B cell (primary cell): ENCODE measurements around the gene NSRP1. TPM values are rescaled to one million over a fixed set of nuclear protein-coding genes. Genes with fewer than 3 reads are reported as not detected.

Experiments
- ATAC-seq: fragments of 200-7000 bp; cut with Tn5 transposase; one replicate; pipeline ENCODE4 v1.10.0; 2021; ENCODE audit warnings: low read depth, mild to moderate bottlenecking, moderate number of reproducible peaks, moderate library complexity
- CTCF ChIA-PET: fragments of 350-600 bp; sonication (Branson Sonifier 250); formaldehyde crosslinking; loops from one replicate; lab custom pipeline; 2021; ENCODE audit warnings: antibody characterized with exemption, inconsistent platforms; lab: Charles Lee
- POLR2A ChIA-PET: fragments of 350-600 bp; sonication (Branson Sonifier 250); formaldehyde crosslinking; loops from one replicate; lab custom pipeline; 2021; ENCODE audit warnings: antibody characterized with exemption; lab: Charles Lee
- DNase-seq: peaks from one replicate; pipeline ENCODE4 v3.0.0; 2013
- H2AFZ ChIP-seq: 2 replicates; pipeline ENCODE4 v1.6.1; 2012; ENCODE audit warnings: mild to moderate bottlenecking, low read depth, low read length; ENCODE audit not compliant: insufficient read depth, poor library complexity, severe bottlenecking
- H3K27ac ChIP-seq, 2 donors: 1 replicate in 1 of 2; 2 replicates in 1 of 2; pipeline ENCODE4 v1.5.1; 2012 to 2013; ENCODE audit warnings: low read length in 2 of 2, mild to moderate bottlenecking in 2 of 2, moderate library complexity in 1 of 2
- H3K27me3 ChIP-seq, 4 experiments: fragments of 200-600 bp in 1 of 4; sonication (generic) in 1 of 4; replicated peaks in 1 of 4; 1 replicate in 2 of 4; 2 replicates in 2 of 4; pipeline versions ENCODE4 v1.6.1 to v1.7.0; 2013 to 2016; ENCODE audit warnings: low read length in 3 of 4, mild to moderate bottlenecking in 2 of 4, mixed read lengths in 1 of 4, moderate library complexity in 1 of 4; ENCODE audit not compliant: insufficient read depth in 4 of 4, control insufficient read depth in 3 of 4; ENCODE audit errors: control extremely low read depth in 1 of 4
- H3K36me3 ChIP-seq, 2 experiments: replicated peaks in 1 of 2; 1 replicate in 1 of 2; 2 replicates in 1 of 2; pipeline versions ENCODE4 v1.6.1 to v1.7.1; 2013; ENCODE audit warnings: low read length in 1 of 2; ENCODE audit not compliant: insufficient read depth in 2 of 2, control insufficient read depth in 1 of 2; ENCODE audit errors: control extremely low read depth in 1 of 2, extremely low read depth in 1 of 2
- H3K4me1 ChIP-seq, 2 donors: fragments of 200-600 bp in 1 of 2; sonication (generic) in 1 of 2; 1 replicate in 1 of 2; 2 replicates in 1 of 2; pipeline versions ENCODE4 v1.5.1 to v1.6.1; 2013 to 2017; ENCODE audit warnings: low read length in 2 of 2; ENCODE audit not compliant: control insufficient read depth in 2 of 2, insufficient read depth in 2 of 2
- H3K4me2 ChIP-seq: replicated peaks from 2 replicates; pipeline ENCODE3; 2012; ENCODE audit warnings: mild to moderate bottlenecking, low read depth, low read length; ENCODE audit not compliant: poor library complexity, severe bottlenecking
- H3K4me3 ChIP-seq, 5 experiments: fragments of 200-600 bp in 1 of 5; sonication (generic) in 1 of 5; 1 replicate in 3 of 5; 2 replicates in 2 of 5; pipeline versions ENCODE4 v1.5.1 to v1.7.0; 2011 to 2016; ENCODE audit warnings: low read length in 4 of 5, mild to moderate bottlenecking in 4 of 5, low read depth in 2 of 5, control low read depth in 1 of 5, moderate library complexity in 1 of 5; ENCODE audit not compliant: insufficient read depth in 1 of 5; ENCODE audit errors: control extremely low read depth in 1 of 5, extremely low read depth in 1 of 5
- H3K79me2 ChIP-seq: fragments of 200-600 bp; sonication (generic); one replicate; pipeline ENCODE4 v1.6.0; 2016; ENCODE audit warnings: low read length; ENCODE audit not compliant: control insufficient read depth, insufficient read depth
- H3K9ac ChIP-seq: fragments of 200-600 bp; sonication (generic); 2 replicates; pipeline ENCODE4 v1.6.1; 2017; ENCODE audit warnings: mild to moderate bottlenecking, low read length, moderate library complexity
- H3K9me3 ChIP-seq, 3 donors: one replicate each; pipeline versions ENCODE4 v1.6.1 to v1.7.1; 2013; ENCODE audit warnings: low read length in 2 of 3; ENCODE audit not compliant: control insufficient read depth in 2 of 3, insufficient read depth in 1 of 3; ENCODE audit errors: control extremely low read depth in 1 of 3
- H4K20me1 ChIP-seq: 2 replicates; pipeline ENCODE4 v1.6.0; 2012; ENCODE audit warnings: mild to moderate bottlenecking, low read length; ENCODE audit not compliant: insufficient read depth, control insufficient read depth, poor library complexity, severe bottlenecking
- H3K27ac Mint-ChIP-seq: one replicate; pipeline ENCODE4 v1.8.0; 2021; ENCODE audit warnings: mixed read lengths
- H3K27me3 Mint-ChIP-seq: one replicate; pipeline ENCODE4 v1.8.0; 2021; ENCODE audit warnings: mixed read lengths
- H3K4me1 Mint-ChIP-seq: one replicate; pipeline ENCODE4 v1.8.0; 2021; ENCODE audit warnings: mixed read lengths
- H3K4me3 Mint-ChIP-seq: one replicate; pipeline ENCODE4 v1.8.0; 2021; ENCODE audit warnings: mixed read lengths
- H3K9me3 Mint-ChIP-seq: one replicate; pipeline ENCODE4 v1.8.0; 2022; ENCODE audit warnings: mixed read lengths; ENCODE audit not compliant: insufficient read depth
- CTCF ChIP-seq: fragments of 200-600 bp; IDR thresholded peaks from one replicate; pipeline ENCODE4 v1.8.0; 2022; ENCODE audit warnings: antibody characterized with exemption, mild to moderate bottlenecking
- EZH2 ChIP-seq: IDR thresholded peaks from 2 replicates; pipeline ENCODE4 v1.6.1; 2012; ENCODE audit warnings: borderline replicate concordance, low read depth, mild to moderate bottlenecking, moderate library complexity, low read length; ENCODE audit not compliant: insufficient read depth, poor library complexity, severe bottlenecking
- WGBS: methylation state at CpG from one replicate; pipeline ENCODE4 v1.1.5; 2013; ENCODE audit warnings: missing lambda C conversion rate; ENCODE audit not compliant: insufficient coverage; 5-methylcytosine and 5-hydroxymethylcytosine counted together
- intact Hi-C: fragments of 100-400 bp; cut with micrococcal nuclease; formaldehyde crosslinking; loops from one replicate; pipeline ENCODE4 v1.10.0; 2022
- polyA plus RNA-seq: library from polyadenylated mRNA; depleted of rRNA; stranded (reverse); fragments of >200 nt; gene quantifications from 2 replicates; pipeline ENCODE4 v1.2.3, GENCODE V29; 2012
- total RNA-seq, 2 donors: library from RNA; stranded (reverse); fragments of 120-200 nt in 1 of 2; gene quantifications; 1 replicate in 1 of 2; 2 replicates in 1 of 2; pipeline versions ENCODE4 v1.2.3 to v1.2.4, GENCODE V29; 2013 to 2022

The NSRP1 gene
- total and polyA plus RNA-seq, 2 donors (not counting 1 experiment from before 2014, with no cell fraction given): 11.2 to 46.2 TPM

- Histone ChIP-seq H3K4me3 (no peak overlapping the region), H3K4me1 (no peaks in the 10 kb centered on the region), H3K9ac (no peak overlapping the region), H3K4me2 (no peak overlapping the region), H3K9me3 (no peaks in the 10 kb centered on the region), H3K79me2 (no peaks in the 10 kb centered on the region), H3K27ac (no peak overlapping the region), H4K20me1 (no peaks in the 10 kb centered on the region), H3K36me3 (peaks cover 3 to 28% of the 10 kb centered on the region in 2 experiments), H3K27me3 (no peaks in the 10 kb centered on the region), H2AFZ (no peak overlapping the region)
- ChIA-PET CTCF (interaction anchor here (1.3 kb wide), 1 partner anchor 83 kb away, joined by 4 read pairs; no protein-coding TSS in a partner anchor), POLR2A (no interaction called here)
- ATAC-seq (no peak), DNase-seq (no peak)
- no peak for TF ChIP-seq CTCF
- TF ChIP-seq EZH2: no peak
- H3K27me3 Mint-ChIP-seq: no peaks in the 10 kb centered on the region
- no peak overlapping the region for H3K27ac Mint-ChIP-seq
- no peak overlapping the region for H3K4me3 Mint-ChIP-seq
- WGBS: no CpG with 5 or more reads among the region's 2 CpGs
- H3K4me1 Mint-ChIP-seq: no peaks in the 10 kb centered on the region
- no peaks in the 10 kb centered on the region for H3K9me3 Mint-ChIP-seq
- intact Hi-C loops: no loop called here
Observed at GRCh38 chr17:30187573-30187972, 71.0 kb downstream of the NSRP1 start.

GRCh38 chr17:30188211-30188939, 71.8 kb downstream of the NSRP1 start:
- Histone ChIP-seq H2AFZ (no peak overlapping the region), H3K79me2 (no peaks in the 10 kb centered on the region), H3K9ac (no peak overlapping the region), H3K27me3 (peaks cover 0 to 4% (median 0%) of the 10 kb centered on the region in 4 experiments), H3K27ac (no peak overlapping the region), H4K20me1 (no peaks in the 10 kb centered on the region), H3K9me3 (no peaks in the 10 kb centered on the region), H3K4me1 (no peaks in the 10 kb centered on the region), H3K36me3 (peaks cover 3 to 24% of the 10 kb centered on the region in 2 experiments), H3K4me3 (no peak overlapping the region), H3K4me2 (no peak overlapping the region)
- POLR2A ChIA-PET: no interaction called here
- no CpG with 5 or more reads among the region's 5 CpGs for WGBS
- DNase-seq (no peak), ATAC-seq (no peak)
- intact Hi-C loops: no loop called here
- TF ChIP-seq EZH2 (no peak), CTCF (no peak)
- H3K4me3 Mint-ChIP-seq: no peak overlapping the region
- no peak overlapping the region for H3K27ac Mint-ChIP-seq
- CTCF ChIA-PET: interaction anchor here (0.7 to 1.3 kb wide), 2 partner anchors 84 to 153 kb away, joined by 4 read pairs; no protein-coding TSS in a partner anchor
- no peaks in the 10 kb centered on the region for H3K27me3 Mint-ChIP-seq
- H3K9me3 Mint-ChIP-seq: no peaks in the 10 kb centered on the region
- H3K4me1 Mint-ChIP-seq: no peaks in the 10 kb centered on the region
